Ishikawa (cell line): Measurements from ENCODE around the gene MIER1.

Experiments
- MAX ChIP-seq: IDR thresholded peaks from 2 replicates; pipeline ENCODE4 v1.6.1; 2012
- TAF1 ChIP-seq: IDR thresholded peaks from 2 replicates; pipeline ENCODE4 v1.6.1; 2012; ENCODE audit warnings: low read depth, mild to moderate bottlenecking
- ZBTB7A ChIP-seq: IDR thresholded peaks from 2 replicates; pipeline ENCODE4 v1.6.1; 2012; ENCODE audit warnings: low read depth

GRCh38 chr1:66944330-66945274 lies 19.8 kb downstream of the MIER1 start:
- TF ChIP-seq ZBTB7A (no peak), MAX (no peak), TAF1 (no peak)
